Activated T-cell treated with anti-CD3 and anti-CD28 coated beads for 24 hours (primary cell): Measurements from ENCODE around the gene FTO.

ENCODE experiments used
- DNase-seq: peaks from one replicate; pipeline ENCODE4 v3.0.0-alpha.2; 2020; ENCODE audit warnings: low read depth

FTO gene

GRCh38 chr16:53937161-53937880, 233.4 kb downstream of the FTO start:
- no peak for DNase-seq

DNA sequence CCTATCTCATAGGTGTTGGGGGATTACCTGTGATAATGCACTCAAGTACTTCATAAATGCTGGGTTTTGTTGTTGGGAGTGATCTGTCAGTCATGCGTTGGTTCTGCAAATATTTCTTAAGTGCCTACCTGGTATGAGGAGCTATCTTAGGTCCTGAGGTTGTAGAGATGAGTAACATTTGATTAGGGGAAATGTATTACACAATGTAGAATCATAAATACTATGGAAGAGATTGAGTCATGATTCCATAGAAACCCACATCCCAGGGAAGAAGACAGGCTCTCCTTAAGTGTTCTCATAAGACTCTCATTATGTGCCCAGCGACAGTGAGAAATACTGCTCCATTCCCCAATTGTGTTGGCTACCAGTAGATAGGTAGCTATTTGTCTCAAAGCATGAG, 240.1 kb downstream of the FTO start:
- no peak for DNase-seq

DNA sequence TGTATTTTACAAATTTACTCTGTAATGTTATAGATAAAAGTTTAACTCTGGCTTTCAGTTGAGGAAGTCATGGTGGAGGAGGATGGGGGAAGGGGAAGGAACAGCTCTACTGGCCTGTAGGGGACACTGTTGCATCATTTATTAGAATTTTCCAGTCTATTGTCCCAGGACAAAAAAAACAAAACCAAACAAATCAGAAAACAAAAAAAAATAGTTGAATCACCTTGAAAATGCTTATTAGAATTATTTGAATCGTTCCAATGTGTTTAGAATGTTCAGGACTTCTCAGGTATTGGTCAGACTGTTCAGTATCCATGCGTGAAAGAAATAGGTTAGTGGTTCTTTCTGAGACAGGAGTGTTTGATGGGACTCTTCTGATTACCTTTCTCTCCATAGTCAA, 242.0 kb downstream of the FTO start:
- no peak for DNase-seq

- DNase-seq: no peak
Measured at GRCh38 chr16:53946746-53947386, 242.9 kb downstream of the FTO start.

- DNase-seq: no peak
Measured at GRCh38 chr16:53947642-53948041, 243.7 kb downstream of the FTO start.

GRCh38 chr16:53948326-53948725, 244.4 kb downstream of the FTO start:
- DNase-seq: no peak

GRCh38 chr16:53948734-53949430, 244.9 kb downstream of the FTO start:
- no peak for DNase-seq

GRCh38 chr16:53949715-53950410, 245.9 kb downstream of the FTO start:
- DNase-seq: no peak

- DNase-seq: no peak
Measured at GRCh38 chr16:53950677-53951076, 246.7 kb downstream of the FTO start.

DNA sequence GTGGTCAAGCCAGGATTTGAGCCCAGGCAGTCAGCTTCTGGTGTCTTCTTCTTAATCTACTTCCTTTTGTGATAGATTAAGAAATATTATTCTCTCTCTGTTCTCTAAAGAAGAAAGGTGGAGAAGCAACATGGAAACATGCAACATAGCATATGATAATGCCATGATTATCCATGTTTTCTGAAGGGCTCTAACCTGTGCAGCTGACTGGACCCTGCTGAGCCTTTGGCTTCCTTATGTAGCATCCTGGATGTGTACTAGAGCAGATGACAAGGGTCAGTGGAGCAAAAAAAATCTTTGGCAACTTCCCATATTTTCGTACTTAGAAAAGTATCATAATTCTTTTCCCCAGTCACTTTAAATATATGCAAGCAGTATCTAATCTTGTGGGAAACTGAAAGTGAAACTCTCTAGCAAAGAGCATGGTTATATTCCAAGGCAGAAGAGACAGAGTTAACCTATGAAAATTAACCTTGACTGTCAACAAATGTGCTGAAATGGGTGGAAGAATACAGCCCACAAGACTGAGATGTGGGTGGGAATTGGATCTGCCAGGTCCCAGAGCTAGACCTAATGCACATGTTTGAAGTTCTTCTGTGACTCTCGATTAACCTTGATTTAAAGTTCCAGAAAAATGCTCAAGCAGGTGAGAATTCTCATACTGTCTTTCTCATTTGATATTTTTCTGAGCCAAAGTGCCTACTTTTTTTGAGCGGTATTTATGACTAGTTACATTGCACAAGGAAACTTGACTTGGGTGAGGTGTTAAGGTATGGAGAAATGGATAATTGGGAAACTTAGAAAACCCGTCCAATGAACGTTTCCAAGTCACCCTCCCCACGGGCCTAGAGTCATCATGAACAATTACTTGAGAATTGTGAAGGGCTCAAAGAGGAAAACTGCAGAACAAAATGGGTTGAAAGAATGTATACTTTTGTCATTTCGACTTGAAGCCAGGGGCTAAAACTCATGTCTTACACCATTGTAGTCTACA, 248.6 kb downstream of the FTO start:
- DNase-seq: no peak

DNA sequence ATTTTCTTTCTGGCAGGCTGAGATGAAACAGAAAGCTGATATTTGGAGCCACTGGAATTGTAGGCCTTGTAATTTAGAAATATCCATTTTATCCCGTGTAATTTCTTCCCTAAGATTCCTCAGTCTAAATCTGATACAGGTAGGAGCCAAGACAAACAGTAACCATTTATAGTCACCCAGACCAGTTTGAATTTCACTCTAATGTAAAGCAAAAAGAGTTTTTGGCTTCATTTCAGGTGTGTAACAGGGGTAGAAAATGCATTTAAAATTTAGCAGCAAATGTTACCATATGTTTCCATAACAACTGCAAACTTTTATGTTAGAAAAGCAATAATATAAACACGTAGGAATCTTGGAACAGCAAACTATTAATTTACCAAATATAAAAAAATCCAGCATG, 249.4 kb downstream of the FTO start:
- DNase-seq: no peak

DNA sequence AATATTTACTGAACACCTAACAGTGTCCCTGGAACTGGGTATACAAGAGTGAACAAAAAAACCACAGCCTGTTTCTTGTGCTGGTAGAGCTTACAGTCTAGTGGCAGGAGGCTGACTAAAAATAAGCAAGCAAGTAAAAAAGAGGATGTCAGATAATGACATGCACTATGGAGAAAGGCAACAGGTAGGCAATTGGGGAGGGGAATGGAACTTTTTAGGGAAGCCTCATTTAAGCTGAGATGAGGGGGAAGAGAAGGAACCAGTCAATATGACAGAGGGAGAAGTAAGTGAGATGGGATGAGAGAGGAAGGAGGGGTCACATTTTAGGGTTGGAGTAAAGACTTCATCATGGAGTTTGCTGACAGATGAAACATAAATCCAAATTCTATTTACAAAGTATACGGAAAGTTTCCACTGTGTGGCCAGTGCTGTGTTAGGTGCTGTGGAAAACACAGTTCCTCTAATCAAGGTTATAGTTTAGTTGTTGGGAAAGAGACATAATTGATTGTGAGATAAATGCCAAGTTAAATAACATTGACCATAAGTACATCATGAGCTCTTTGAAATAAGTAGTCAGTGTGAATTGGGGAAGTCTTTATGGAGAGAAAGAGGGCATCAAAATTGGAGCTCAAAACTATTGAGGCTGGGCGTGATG, 251.4 kb downstream of the FTO start:
- no peak for DNase-seq

GRCh38 chr16:53958341-53958880, 254.5 kb downstream of the FTO start:
- no peak for DNase-seq

- no peak for DNase-seq
Measured at GRCh38 chr16:53960050-53960812, 256.3 kb downstream of the FTO start.

- DNase-seq: no peak
Measured at GRCh38 chr16:53960954-53961616, 257.1 kb downstream of the FTO start.

DNA sequence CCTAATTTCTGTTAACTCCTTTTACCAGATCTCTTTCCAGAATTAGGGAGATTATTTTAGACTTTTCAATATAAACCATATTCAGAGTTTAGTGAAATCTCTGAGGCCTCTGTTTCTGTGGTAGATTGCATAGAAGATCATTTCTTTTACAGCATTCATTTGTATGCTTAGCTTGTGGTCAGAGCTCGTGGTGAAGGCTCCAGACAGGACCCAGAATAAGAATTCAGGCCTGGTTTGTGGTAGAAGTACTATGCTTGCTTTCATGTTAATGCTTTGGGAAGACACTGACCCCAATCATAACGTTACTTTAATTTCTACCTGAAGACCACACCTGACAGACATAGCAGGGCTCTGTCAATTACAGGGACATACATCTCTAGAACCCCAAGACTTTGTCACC, 258.1 kb downstream of the FTO start:
- no peak for DNase-seq

DNA sequence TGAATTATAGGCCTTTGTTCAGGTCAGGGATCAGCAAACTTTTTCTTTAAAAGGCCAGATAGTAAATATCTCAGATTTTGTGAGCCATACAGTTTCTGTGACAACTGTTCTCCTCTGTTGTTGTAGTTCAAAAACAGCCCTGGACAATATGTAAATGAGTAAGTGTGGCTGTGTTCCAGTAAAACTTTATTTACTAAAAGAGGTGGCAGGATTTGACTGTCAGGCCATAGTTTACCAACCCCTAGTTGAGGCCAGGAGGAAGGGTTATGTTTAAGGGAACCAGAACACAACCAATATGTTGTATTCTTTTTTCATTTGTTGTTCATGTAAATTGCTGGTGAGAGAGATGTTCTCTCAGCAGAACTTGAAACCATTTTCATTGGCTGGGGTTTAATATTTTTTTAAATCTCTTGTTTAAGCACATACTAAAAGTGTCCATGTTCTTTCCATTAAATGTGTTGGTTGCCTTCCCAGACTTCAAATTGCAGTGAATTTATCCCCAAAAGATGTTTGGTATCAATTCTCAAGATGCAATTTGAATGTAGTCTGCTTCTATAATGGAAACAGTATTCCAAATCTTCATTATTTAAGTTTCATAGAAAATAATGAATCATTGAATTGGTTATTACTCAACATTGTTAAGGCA, 260.3 kb downstream of the FTO start:
- no peak for DNase-seq

DNA sequence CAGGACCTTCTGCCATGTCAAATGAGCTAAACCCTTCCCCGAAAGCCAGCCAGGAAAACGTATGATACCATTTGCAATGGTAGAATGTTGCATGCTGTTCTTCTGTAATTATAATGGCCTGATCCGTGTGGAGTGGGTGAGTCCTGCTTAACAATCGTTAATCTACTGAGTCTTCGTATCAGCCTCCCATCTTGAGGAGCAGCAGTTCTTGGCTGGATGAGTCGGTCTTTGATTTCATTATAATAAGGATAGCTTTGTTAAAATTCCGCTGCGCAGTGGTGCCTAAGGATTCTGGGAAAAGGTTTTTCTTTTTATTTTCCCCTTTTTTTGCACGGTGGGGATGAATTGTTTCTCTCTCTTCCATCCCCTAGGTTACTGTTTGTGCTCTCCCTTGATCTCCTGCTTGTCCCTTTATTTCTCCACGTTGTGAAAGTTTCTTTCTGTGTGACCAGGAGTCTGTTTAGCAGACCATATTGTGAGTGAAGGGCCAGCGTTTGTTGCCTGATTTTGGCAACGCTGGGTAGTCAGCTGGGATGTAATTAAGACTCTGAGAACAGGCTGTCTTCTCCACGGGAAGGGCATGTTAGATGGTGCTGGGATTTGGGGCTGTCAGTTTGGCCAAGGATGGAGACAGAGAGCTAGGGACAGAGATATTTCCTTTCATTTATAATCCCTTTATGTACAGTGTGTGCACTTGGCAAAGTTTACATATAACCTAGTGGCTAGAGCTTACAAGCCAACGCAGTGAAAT, 263.0 kb downstream of the FTO start:
- DNase-seq: no peak
